ENCODE measurements around the gene TEAD4.

The TEAD4 gene

GRCh38 chr12:2988494-2988893 lies 29.3 kb downstream of the TEAD4 start:
- POLR2A ChIA-PET = no interaction called here
- CTCF ChIA-PET = interaction anchor here (0.7 kb wide), 1 partner anchor 85 kb away, joined by 3 read pairs; no protein-coding TSS in a partner anchor

GRCh38 chr12:2992724-2993123 lies 33.5 kb downstream of the TEAD4 start:
- no peak for DNase-seq (ENCODE audit: extremely low spot score)
- no peak for TF ChIP-seq FOXK2 (IDR thresholded peaks at IDR 0.05)
- TF ChIP-seq BHLHE40 (IDR thresholded peaks at IDR 0.05; ENCODE audit: borderline replicate concordance) = no peak
- no peak for TF ChIP-seq ELF4 (IDR thresholded peaks at IDR 0.05)
- no peak for TF ChIP-seq HDGF (IDR thresholded peaks at IDR 0.05; ENCODE audit: borderline replicate concordance)
- no peak for TF ChIP-seq FOXM1 (IDR thresholded peaks at IDR 0.05; ENCODE audit: borderline replicate concordance)
- no peak for TF ChIP-seq ZNF384 (IDR thresholded peaks at IDR 0.05)
- TF ChIP-seq FOXA1 (IDR thresholded peaks at IDR 0.05) = no peak
- TF ChIP-seq SUZ12 (IDR thresholded peaks at IDR 0.05) = no peak
- no peak for TF ChIP-seq L3MBTL2 (conservative IDR thresholded peaks at IDR 0.05)
- TF ChIP-seq TARDBP (IDR thresholded peaks at IDR 0.05) = no peak
- no peak for TF ChIP-seq CTBP1 (IDR thresholded peaks at IDR 0.05; ENCODE audit: borderline replicate concordance)
- TF ChIP-seq LEF1 (IDR thresholded peaks at IDR 0.05; ENCODE audit: borderline replicate concordance) = no peak
- no peak for TF ChIP-seq PKNOX1 (IDR thresholded peaks at IDR 0.05)
- TF ChIP-seq SP1 (IDR thresholded peaks at IDR 0.05) = no peak
- TF ChIP-seq ARNT (IDR thresholded peaks at IDR 0.05) = no peak
- TF ChIP-seq NFRKB (IDR thresholded peaks at IDR 0.05) = no peak
- ChIA-PET CTCF (no interaction called here), POLR2A (no interaction called here)

More at GRCh38 chr12:2988494-2988893, 29.3 kb downstream of the TEAD4 start:
- TF ChIP-seq TARDBP (IDR thresholded peaks at IDR 0.05) = no peak
- TF ChIP-seq L3MBTL2 (conservative IDR thresholded peaks at IDR 0.05) = no peak
- TF ChIP-seq FOXK2 (IDR thresholded peaks at IDR 0.05) = no peak
- TF ChIP-seq ELF4 (IDR thresholded peaks at IDR 0.05) = no peak
- no peak for TF ChIP-seq BHLHE40 (IDR thresholded peaks at IDR 0.05; ENCODE audit: borderline replicate concordance)
- no peak for TF ChIP-seq ARNT (IDR thresholded peaks at IDR 0.05)
- no peak for TF ChIP-seq SUZ12 (IDR thresholded peaks at IDR 0.05)
- TF ChIP-seq LEF1 (IDR thresholded peaks at IDR 0.05; ENCODE audit: borderline replicate concordance) = no peak
- TF ChIP-seq CTBP1 (IDR thresholded peaks at IDR 0.05; ENCODE audit: borderline replicate concordance) = no peak
- TF ChIP-seq FOXA1 (IDR thresholded peaks at IDR 0.05) = no peak
- no peak for TF ChIP-seq ZNF384 (IDR thresholded peaks at IDR 0.05)
- no peak for TF ChIP-seq HDGF (IDR thresholded peaks at IDR 0.05; ENCODE audit: borderline replicate concordance)
- no peak for DNase-seq (ENCODE audit: extremely low spot score)

- TF ChIP-seq PKNOX1 (IDR thresholded peaks at IDR 0.05) (no peak), ELF4 (IDR thresholded peaks at IDR 0.05) (no peak), SP1 (IDR thresholded peaks at IDR 0.05) (no peak), TARDBP (IDR thresholded peaks at IDR 0.05) (no peak), HDGF (IDR thresholded peaks at IDR 0.05; ENCODE audit: borderline replicate concordance) (no peak), L3MBTL2 (conservative IDR thresholded peaks at IDR 0.05) (no peak), ZNF384 (IDR thresholded peaks at IDR 0.05) (no peak), LEF1 (IDR thresholded peaks at IDR 0.05; ENCODE audit: borderline replicate concordance) (no peak), CTBP1 (IDR thresholded peaks at IDR 0.05; ENCODE audit: borderline replicate concordance) (no peak), ARNT (IDR thresholded peaks at IDR 0.05) (no peak), FOXK2 (IDR thresholded peaks at IDR 0.05) (no peak), BHLHE40 (IDR thresholded peaks at IDR 0.05; ENCODE audit: borderline replicate concordance) (no peak), FOXA1 (IDR thresholded peaks at IDR 0.05) (no peak), NFRKB (IDR thresholded peaks at IDR 0.05) (no peak)
- ChIA-PET CTCF (no interaction called here), POLR2A (no interaction called here)
- DNase-seq (ENCODE audit: extremely low spot score) = no peak
Measured at GRCh38 chr12:2997989-2998670, 38.9 kb downstream of the TEAD4 start.

GRCh38 chr12:2998789-2999264 lies 39.6 kb downstream of the TEAD4 start:
- no peak for TF ChIP-seq FOXA1 (IDR thresholded peaks at IDR 0.05)
- no peak for TF ChIP-seq FOXM1 (IDR thresholded peaks at IDR 0.05; ENCODE audit: borderline replicate concordance)
- no peak for TF ChIP-seq ELF4 (IDR thresholded peaks at IDR 0.05)
- POLR2A ChIA-PET = no interaction called here
- CTCF ChIA-PET = no interaction called here
- no peak for DNase-seq (ENCODE audit: extremely low spot score)

GRCh38 chr12:2999265-2999841 lies 40.2 kb downstream of the TEAD4 start:
- TF ChIP-seq L3MBTL2 (conservative IDR thresholded peaks at IDR 0.05) (no peak), HDGF (IDR thresholded peaks at IDR 0.05; ENCODE audit: borderline replicate concordance) (no peak), SP1 (IDR thresholded peaks at IDR 0.05) (no peak), ZNF384 (IDR thresholded peaks at IDR 0.05) (no peak), ELF4 (IDR thresholded peaks at IDR 0.05) (no peak), LEF1 (IDR thresholded peaks at IDR 0.05; ENCODE audit: borderline replicate concordance) (no peak), NFRKB (IDR thresholded peaks at IDR 0.05) (no peak), CTBP1 (IDR thresholded peaks at IDR 0.05; ENCODE audit: borderline replicate concordance) (no peak), FOXA1 (IDR thresholded peaks at IDR 0.05) (no peak), ARNT (IDR thresholded peaks at IDR 0.05) (no peak), BHLHE40 (IDR thresholded peaks at IDR 0.05; ENCODE audit: borderline replicate concordance) (no peak), FOXK2 (IDR thresholded peaks at IDR 0.05) (no peak), PKNOX1 (IDR thresholded peaks at IDR 0.05) (no peak)
- ChIA-PET CTCF (no interaction called here), POLR2A (no interaction called here)
- DNase-seq (ENCODE audit: extremely low spot score) = no peak
